HUES48 (cell line): ENCODE measurements around the gene HAUS6.

Source experiments
- H3K27ac ChIP-seq: one replicate; pipeline ENCODE4 v1.7.0; 2013; ENCODE audit warnings: low read depth, low read length, inconsistent platforms
- H3K27me3 ChIP-seq: 2 replicates; pipeline ENCODE4 v1.6.1; 2013; ENCODE audit warnings: mild to moderate bottlenecking, low read length; ENCODE audit not compliant: control insufficient read depth, insufficient read depth
- H3K36me3 ChIP-seq: 2 replicates; pipeline ENCODE4 v1.6.1; 2013; ENCODE audit warnings: low read length; ENCODE audit not compliant: control insufficient read depth, insufficient read depth
- H3K4me1 ChIP-seq: 2 replicates; pipeline ENCODE4 v1.6.1; 2013; ENCODE audit warnings: mild to moderate bottlenecking, low read length; ENCODE audit not compliant: control insufficient read depth, insufficient read depth
- H3K4me3 ChIP-seq: 2 replicates; pipeline ENCODE4 v1.5.1; 2013; ENCODE audit warnings: mild to moderate bottlenecking, low read depth, low read length
- H3K9ac ChIP-seq: 2 replicates; pipeline ENCODE4 v1.6.1; 2013; ENCODE audit warnings: mild to moderate bottlenecking, low read depth, low read length, moderate library complexity
- H3K9me3 ChIP-seq: 2 replicates; pipeline ENCODE4 v1.6.1; 2013; ENCODE audit warnings: low read length; ENCODE audit not compliant: control insufficient read depth, insufficient read depth

HAUS6 gene

GRCh38 chr9:19074836-19075235 is 27.9 kb downstream of the HAUS6 start:
- no peak overlapping the region for H3K9ac ChIP-seq
- no peaks in the 10 kb centered on the region for H3K9me3 ChIP-seq
- no peaks in the 10 kb centered on the region for H3K27me3 ChIP-seq
- no peaks in the 10 kb centered on the region for H3K4me1 ChIP-seq
- peaks cover 90% of the 10 kb centered on the region for H3K36me3 ChIP-seq
- no peak overlapping the region for H3K4me3 ChIP-seq
- no peak overlapping the region for H3K27ac ChIP-seq

GRCh38 chr9:19074229-19074628 is 28.5 kb downstream of the HAUS6 start:
- Histone ChIP-seq H3K27ac (no peak overlapping the region), H3K9ac (no peak overlapping the region), H3K4me1 (no peaks in the 10 kb centered on the region), H3K36me3 (peaks cover 92% of the 10 kb centered on the region), H3K27me3 (no peaks in the 10 kb centered on the region), H3K4me3 (no peak overlapping the region), H3K9me3 (no peaks in the 10 kb centered on the region)

GRCh38 chr9:19057033-19057432 is 45.7 kb downstream of the HAUS6 start:
- Histone ChIP-seq H3K27ac (no peak overlapping the region), H3K36me3 (peaks cover 63% of the 10 kb centered on the region), H3K9me3 (no peaks in the 10 kb centered on the region), H3K9ac (no peak overlapping the region), H3K4me3 (no peak overlapping the region), H3K27me3 (no peaks in the 10 kb centered on the region), H3K4me1 (peaks cover 14% of the 10 kb centered on the region)

- no peak overlapping the region for H3K27ac ChIP-seq
- no peaks in the 10 kb centered on the region for H3K9me3 ChIP-seq
- H3K4me3 ChIP-seq = peak overlapping the region; percentile 76
- H3K9ac ChIP-seq = no peak overlapping the region
- peaks cover 4% of the 10 kb centered on the region for H3K36me3 ChIP-seq
- H3K4me1 ChIP-seq = peaks cover 20% of the 10 kb centered on the region
- no peaks in the 10 kb centered on the region for H3K27me3 ChIP-seq
These were observed 51.8 kb downstream of the HAUS6 start for GRCh38 chr9:19050637-19051591.

GRCh38 chr9:19049917-19050636 is 52.6 kb downstream of the HAUS6 start:
- Histone ChIP-seq H3K4me1 (peaks cover 20% of the 10 kb centered on the region), H3K4me3 (peak overlapping the region; percentile 76), H3K27me3 (no peaks in the 10 kb centered on the region), H3K9me3 (no peaks in the 10 kb centered on the region), H3K27ac (peak overlapping the region; percentile 98), H3K9ac (peak overlapping the region; percentile 86), H3K36me3 (no peaks in the 10 kb centered on the region)

- no peaks in the 10 kb centered on the region for H3K27me3 ChIP-seq
- H3K27ac ChIP-seq = peak within 1 kb of the TSS; percentile 98
- no peaks in the 10 kb centered on the region for H3K36me3 ChIP-seq
- peaks cover 20% of the 10 kb centered on the region for H3K4me1 ChIP-seq
- H3K9ac ChIP-seq = peak within 1 kb of the TSS; percentile 86
- no peaks in the 10 kb centered on the region for H3K9me3 ChIP-seq
- peak within 1 kb of the TSS; percentile 76 for H3K4me3 ChIP-seq
These were observed 53.5 kb downstream of the HAUS6 start, which contains the start of gene RRAGA for GRCh38 chr9:19048966-19049916. Gene RRAGA, plus strand, starts transcription at chr9:19049427. Its CDS starts 233 bp downstream, at chr9:19049660.

GRCh38 chr9:19036611-19037010 is 66.1 kb downstream of the HAUS6 start:
- no peaks in the 10 kb centered on the region for H3K27me3 ChIP-seq
- H3K9me3 ChIP-seq = peaks cover 5% of the 10 kb centered on the region
- H3K36me3 ChIP-seq = no peaks in the 10 kb centered on the region
- H3K9ac ChIP-seq = no peak overlapping the region
- H3K4me1 ChIP-seq = no peaks in the 10 kb centered on the region
- H3K4me3 ChIP-seq = no peak overlapping the region
- no peak overlapping the region for H3K27ac ChIP-seq

- H3K27ac ChIP-seq = no peak within 1 kb of the TSS
- H3K4me1 ChIP-seq = no peaks in the 10 kb centered on the region
- no peak within 1 kb of the TSS for H3K9ac ChIP-seq
- no peak within 1 kb of the TSS for H3K4me3 ChIP-seq
- H3K36me3 ChIP-seq = no peaks in the 10 kb centered on the region
- peaks cover 5% of the 10 kb centered on the region for H3K9me3 ChIP-seq
- no peaks in the 10 kb centered on the region for H3K27me3 ChIP-seq
These were observed 69.7 kb downstream of the HAUS6 start, which contains the start of gene SAXO1 for GRCh38 chr9:19033015-19033414. Gene SAXO1, minus strand, starts transcription at chr9:19033209. Its CDS starts 301 bp downstream, at chr9:19032908.

- Histone ChIP-seq H3K9ac (no peak overlapping the region), H3K27me3 (no peaks in the 10 kb centered on the region), H3K27ac (no peak overlapping the region), H3K9me3 (peaks cover 5% of the 10 kb centered on the region), H3K36me3 (no peaks in the 10 kb centered on the region), H3K4me1 (no peaks in the 10 kb centered on the region), H3K4me3 (no peak overlapping the region)
These were observed 70.3 kb downstream of the HAUS6 start for GRCh38 chr9:19032406-19032805.

GRCh38 chr9:19030899-19031298 is 71.8 kb downstream of the HAUS6 start:
- H3K27me3 ChIP-seq = no peaks in the 10 kb centered on the region
- no peak overlapping the region for H3K27ac ChIP-seq
- H3K4me3 ChIP-seq = no peak overlapping the region
- no peak overlapping the region for H3K9ac ChIP-seq
- H3K9me3 ChIP-seq = no peaks in the 10 kb centered on the region
- no peaks in the 10 kb centered on the region for H3K4me1 ChIP-seq
- no peaks in the 10 kb centered on the region for H3K36me3 ChIP-seq
